Transverse colon (tissue), 4 donors: ENCODE results near the gene LAMB1. TPM values are rescaled to one million over a fixed set of nuclear protein-coding genes. Genes with fewer than 3 reads are reported as not detected.
"Not testable (repeated sequence)": the region's sequence is repeated elsewhere in the genome, so short reads cannot be mapped to it uniquely, and the experiment has no call there.

Experiments used
- DNase-seq: peaks from one replicate; pipeline ENCODE4 v3.0.0-alpha.2; 2019
- H3K27ac ChIP-seq, 4 donors: fragments of 200-600 bp; sonication (generic); 2 replicates each; pipeline ENCODE4 v1.5.1; 2016 to 2018; ENCODE audit warnings: inconsistent platforms in 4 of 4
- H3K27me3 ChIP-seq: fragments of 200-600 bp; sonication (generic); 2 replicates; pipeline ENCODE4 v1.5.1; 2017; ENCODE audit warnings: inconsistent platforms
- H3K36me3 ChIP-seq, 4 donors: fragments of 200-600 bp; sonication (generic); 2 replicates each; pipeline ENCODE4 v1.5.1; 2017 to 2019; ENCODE audit warnings: inconsistent platforms in 4 of 4
- H3K4me1 ChIP-seq, 4 donors: fragments of 200-600 bp; sonication (generic); 2 replicates each; pipeline ENCODE4 v1.5.1; 2017 to 2020; ENCODE audit warnings: inconsistent platforms in 4 of 4
- H3K4me3 ChIP-seq, 4 donors: fragments of 200-600 bp; sonication (generic); 1 replicate in 1 of 4; 2 replicates in 3 of 4; pipeline versions ENCODE4 v1.5.1 to v1.6.1; 2017 to 2019; ENCODE audit warnings: inconsistent platforms in 4 of 4
- H3K9me3 ChIP-seq, 2 donors: fragments of 200-600 bp; sonication (generic); 2 replicates each; pipeline ENCODE4 v1.5.1; 2017 to 2019; ENCODE audit warnings: inconsistent platforms in 2 of 2
- EP300 ChIP-seq: sonication (generic); formaldehyde crosslinking; IDR thresholded peaks from one replicate; pipeline ENCODE4 v1.6.1; 2017; ENCODE audit warnings: antibody characterized with exemption, low read depth
- POLR2A ChIP-seq: fragments of 450-650 bp; IDR thresholded peaks from one replicate; pipeline ENCODE4 v1.6.1; 2016; ENCODE audit warnings: antibody characterized with exemption, mild to moderate bottlenecking, moderate library complexity
- POLR2AphosphoS5 ChIP-seq, 3 donors: sonication (generic); formaldehyde crosslinking; IDR thresholded peaks; one replicate each; pipeline ENCODE4 v1.6.1; 2016; ENCODE audit warnings: antibody characterized with exemption in 3 of 3
- WGBS, 2 donors: methylation state at CpG; one replicate each; pipeline ENCODE4 v1.1.5; 2018; ENCODE audit warnings: low coverage in 1 of 2; 5-methylcytosine and 5-hydroxymethylcytosine counted together
- in situ Hi-C, 4 donors: fragments of 200-750 bp; cut with MboI; loops; one replicate each; pipeline versions ENCODE4 v1.15.0 to v1.15.1; 2017; ENCODE audit warnings: low sequenced_read_pairs in 3 of 4, low pct_ligation_motif_present in 1 of 4, low pct_unique_long_range_greater_than_20kb in 1 of 4
- intact Hi-C: fragments of 100-400 bp; cut with DNase I; formaldehyde crosslinking; loops from one replicate; pipeline ENCODE4 v1.15.1; 2023; ENCODE audit warnings: low total_unique reads
- total RNA-seq, 4 donors: library from RNA; depleted of rRNA; stranded (reverse); fragments of >200 nt; gene quantifications; one replicate each; pipeline ENCODE4 v1.1.0, GENCODE V29; 2016
- TF ChIP-seq, protein P1 (sequence below), 5 experiments: fragments of 200-600 bp in 3 of 5; fragments of 450-650 bp in 2 of 5; sonication (generic) in 3 of 5; IDR thresholded peaks; 1 replicate in 2 of 5; 2 replicates in 3 of 5; pipeline ENCODE4 v1.5.1; 2016 to 2017; ENCODE audit warnings: antibody characterized with exemption in 5 of 5, inconsistent platforms in 3 of 5, mild to moderate bottlenecking in 2 of 5, moderate library complexity in 1 of 5

Gene LAMB1
- total RNA-seq, 4 donors from 2014 or later: 54.2 to 119 (median 90.3) TPM

DNA sequence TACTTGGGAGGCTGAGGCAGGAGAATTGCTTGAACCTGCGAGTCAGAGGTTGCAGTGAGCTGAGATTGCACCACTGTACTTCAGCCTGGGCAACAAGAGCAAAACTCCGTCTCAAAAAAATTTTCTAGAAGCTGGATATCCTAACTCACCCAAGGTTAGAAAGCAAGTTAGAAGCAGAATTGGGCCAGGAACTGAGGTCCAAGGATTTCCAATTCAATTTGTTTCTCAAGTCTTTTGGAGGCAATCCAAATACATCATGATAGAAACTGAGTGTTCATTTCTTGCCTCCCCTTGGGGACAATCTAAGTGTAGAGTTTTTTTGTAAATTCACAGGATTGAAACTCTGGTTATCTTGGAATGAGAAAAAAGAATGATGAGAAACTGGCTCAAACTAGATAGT is 45.5 kb downstream of the LAMB1 start:
- intact Hi-C loops (no loop called here), in situ Hi-C loops (no loop called here)
- H3K4me1 ChIP-seq: peaks cover 0 to 27% (median 10%) of the 10 kb centered on the region in 4 donors
- no peak overlapping the region for H3K4me3 ChIP-seq
- 72 to 76% methylated on average over 2 of the region's 2 CpGs for WGBS, 2 donors
- DNase-seq: no peak
- H3K27me3 ChIP-seq: no peaks in the 10 kb centered on the region
- H3K36me3 ChIP-seq: peaks cover 0 to 12% (median 3%) of the 10 kb centered on the region in 4 donors
- TF ChIP-seq POLR2A (no peak), POLR2AphosphoS5 (IDR thresholded peaks at IDR 0.05) (peak in 1 of 3 donors; percentile 19)
- TF ChIP-seq, protein P1, sequence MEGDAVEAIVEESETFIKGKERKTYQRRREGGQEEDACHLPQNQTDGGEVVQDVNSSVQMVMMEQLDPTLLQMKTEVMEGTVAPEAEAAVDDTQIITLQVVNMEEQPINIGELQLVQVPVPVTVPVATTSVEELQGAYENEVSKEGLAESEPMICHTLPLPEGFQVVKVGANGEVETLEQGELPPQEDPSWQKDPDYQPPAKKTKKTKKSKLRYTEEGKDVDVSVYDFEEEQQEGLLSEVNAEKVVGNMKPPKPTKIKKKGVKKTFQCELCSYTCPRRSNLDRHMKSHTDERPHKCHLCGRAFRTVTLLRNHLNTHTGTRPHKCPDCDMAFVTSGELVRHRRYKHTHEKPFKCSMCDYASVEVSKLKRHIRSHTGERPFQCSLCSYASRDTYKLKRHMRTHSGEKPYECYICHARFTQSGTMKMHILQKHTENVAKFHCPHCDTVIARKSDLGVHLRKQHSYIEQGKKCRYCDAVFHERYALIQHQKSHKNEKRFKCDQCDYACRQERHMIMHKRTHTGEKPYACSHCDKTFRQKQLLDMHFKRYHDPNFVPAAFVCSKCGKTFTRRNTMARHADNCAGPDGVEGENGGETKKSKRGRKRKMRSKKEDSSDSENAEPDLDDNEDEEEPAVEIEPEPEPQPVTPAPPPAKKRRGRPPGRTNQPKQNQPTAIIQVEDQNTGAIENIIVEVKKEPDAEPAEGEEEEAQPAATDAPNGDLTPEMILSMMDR (IDR thresholded peaks at IDR 0.05): no peak
- H3K27ac ChIP-seq: peak overlapping the region; percentile 52 to 67 (median 60)
- H3K9me3 ChIP-seq: no peaks in the 10 kb centered on the region

DNA sequence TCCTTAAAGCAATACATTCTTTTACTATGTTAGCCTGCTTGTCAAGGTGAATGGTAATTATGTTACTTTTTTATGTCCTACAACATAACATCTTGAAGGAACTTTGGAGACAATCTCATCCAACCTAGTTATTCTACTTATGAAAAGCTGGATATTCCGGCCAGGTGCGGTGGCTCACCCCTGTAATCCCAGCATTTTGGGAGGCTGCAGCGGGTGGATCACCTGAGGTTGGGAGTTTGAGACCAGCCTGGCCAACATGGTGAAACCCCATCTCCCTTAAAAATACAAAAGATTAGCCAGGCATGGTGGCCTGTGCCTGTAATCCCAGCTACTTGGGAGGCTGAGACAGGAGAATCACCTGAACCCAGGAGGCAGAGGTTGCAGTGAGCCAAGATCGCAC is 46.0 kb downstream of the LAMB1 start:
- Histone ChIP-seq H3K36me3 (peaks cover 0 to 12% (median 3%) of the 10 kb centered on the region in 4 donors), H3K27ac (peak overlapping the region; percentile 17 to 63 (median 42)), H3K4me1 (peaks cover 0 to 28% (median 10%) of the 10 kb centered on the region in 4 donors)
- H3K27me3 ChIP-seq, intact Hi-C loops, H3K9me3 ChIP-seq, DNase-seq, H3K4me3 ChIP-seq, in situ Hi-C loops: not testable (repeated sequence)
- WGBS, 2 donors: 94% methylated on average over 4 of the region's 4 CpGs; no CpG with 5 or more reads in 1 of the 2 donors

DNA sequence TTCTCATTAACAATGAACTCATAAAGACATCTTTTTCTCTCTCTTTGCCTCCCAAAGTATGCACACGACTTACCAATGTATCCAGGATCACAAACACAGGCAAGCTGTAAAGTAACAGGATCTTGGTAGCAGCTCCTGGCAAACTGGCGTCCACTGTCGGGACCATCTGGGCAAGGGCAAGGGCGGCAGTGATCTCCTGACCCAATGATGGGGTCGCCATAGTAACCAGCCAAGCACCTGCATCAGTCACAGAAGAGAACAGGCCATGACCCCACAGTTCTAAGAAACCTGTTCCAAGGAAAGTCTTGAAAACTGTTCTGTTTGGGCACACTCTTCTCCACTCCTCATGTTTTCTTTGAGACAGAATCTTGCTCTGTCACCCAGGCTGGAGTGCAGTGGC is 47.6 kb downstream of the LAMB1 start:
- intact Hi-C loops (no loop called here), in situ Hi-C loops (no loop called here)
- no peaks in the 10 kb centered on the region for H3K27me3 ChIP-seq
- TF ChIP-seq, protein P1 (IDR thresholded peaks at IDR 0.05): no peak
- TF ChIP-seq POLR2A: no peak
- TF ChIP-seq POLR2AphosphoS5 (IDR thresholded peaks at IDR 0.05): no peak
- no peak for TF ChIP-seq EP300
- WGBS, 2 donors: 81 to 88% methylated on average over 3 to 5 of the region's 5 CpGs
- no peak for DNase-seq
- peaks cover 0 to 12% (median 3%) of the 10 kb centered on the region in 4 donors for H3K36me3 ChIP-seq
- H3K9me3 ChIP-seq: no peaks in the 10 kb centered on the region
- H3K4me3 ChIP-seq: no peak overlapping the region
- peaks cover 0 to 28% (median 8%) of the 10 kb centered on the region in 4 donors for H3K4me1 ChIP-seq
- H3K27ac ChIP-seq: no peak overlapping the region

- peaks cover 0 to 21% (median 5%) of the 10 kb centered on the region in 4 donors for H3K4me1 ChIP-seq
- DNase-seq: no peak
These were observed 49.0 kb downstream of the LAMB1 start for GRCh38 chr7:107953924-107954303.

More at GRCh38 chr7:107953924-107954303, 49.0 kb downstream of the LAMB1 start:
- in situ Hi-C loops: no loop called here
- H3K9me3 ChIP-seq: no peaks in the 10 kb centered on the region
- H3K27ac ChIP-seq: peak overlapping the region in 3 of 4 donors; percentile 48 to 61 (median 58)
- no peak overlapping the region for H3K4me3 ChIP-seq
- H3K36me3 ChIP-seq: peaks cover 0 to 12% (median 3%) of the 10 kb centered on the region in 4 donors
- no peaks in the 10 kb centered on the region for H3K27me3 ChIP-seq
- WGBS, 2 donors: 50 to 82% methylated on average over 1 to 2 of the region's 2 CpGs
- TF ChIP-seq, protein P1 (IDR thresholded peaks at IDR 0.05): no peak
- TF ChIP-seq EP300: no peak
- no peak for TF ChIP-seq POLR2A
- TF ChIP-seq POLR2AphosphoS5 (IDR thresholded peaks at IDR 0.05): no peak
- intact Hi-C loops: no loop called here
